OCI-LY7 (cell line): Measurements from ENCODE around the gene WDTC1. TPM values are rescaled to one million over a fixed set of nuclear protein-coding genes. Genes with fewer than 3 reads are reported as not detected.
"Not testable (repeated sequence)": the region's sequence is repeated elsewhere in the genome, so short reads cannot be mapped to it uniquely, and the experiment has no call there.

Experiments used
- BruUV-seq: library from RNA; stranded (reverse); fragments of 400-500 nt; replicated peaks from 2 replicates; lab custom pipeline; 2021; lab: Mats Ljungman, UMichigan
- CTCF ChIA-PET: fragments of 300-600 bp; sonication (Branson Sonifier 250); formaldehyde crosslinking; loops from one replicate; lab custom pipeline; 2022; ENCODE audit warnings: antibody characterized with exemption; ENCODE audit not compliant: unreplicated experiment; lab: Charles Lee
- POLR2A ChIA-PET: fragments of 300-600 bp; sonication (Branson Sonifier 250); formaldehyde crosslinking; loops from one replicate; lab custom pipeline; 2022; ENCODE audit warnings: antibody characterized with exemption; lab: Charles Lee
- DNase-seq: peaks from one replicate; pipeline ENCODE4 v3.0.0-alpha.2; 2015; ENCODE audit warnings: low spot score
- H2AFZ ChIP-seq: fragments of 200-600 bp; sonication (generic), shearing (Covaris generic); 2 replicates; pipeline ENCODE4 v1.6.1; 2014; ENCODE audit warnings: mild to moderate bottlenecking, antibody characterized with exemption, low read length, moderate library complexity
- H3K27ac ChIP-seq: fragments of 200-600 bp; sonication (generic); 2 replicates; pipeline ENCODE4 v1.5.1; 2014; ENCODE audit warnings: mixed run types, low read depth, mild to moderate bottlenecking, moderate library complexity, low read length, inconsistent platforms; ENCODE audit not compliant: poor library complexity, severe bottlenecking
- H3K36me3 ChIP-seq: fragments of 200-600 bp; sonication (generic); 2 replicates; pipeline ENCODE4 v1.6.1; 2014; ENCODE audit warnings: mild to moderate bottlenecking, antibody characterized with exemption, low read length, moderate library complexity, mixed read lengths; ENCODE audit not compliant: insufficient read depth
- H3K4me1 ChIP-seq: fragments of 200-600 bp; sonication (generic); 2 replicates; pipeline ENCODE4 v1.5.1; 2014; ENCODE audit warnings: mild to moderate bottlenecking, low read length; ENCODE audit not compliant: insufficient read depth, poor library complexity, severe bottlenecking
- H3K4me2 ChIP-seq: fragments of 200-600 bp; sonication (generic); 2 replicates; pipeline ENCODE4 v1.6.1; 2014; ENCODE audit warnings: mild to moderate bottlenecking, low read length
- H3K4me3 ChIP-seq: fragments of 200-600 bp; sonication (generic); 2 replicates; pipeline ENCODE4 v1.5.1; 2014; ENCODE audit warnings: mild to moderate bottlenecking, low read depth, low read length; ENCODE audit not compliant: poor library complexity, severe bottlenecking
- H3K79me2 ChIP-seq: fragments of 200-600 bp; sonication (generic); 2 replicates; pipeline ENCODE4 v1.6.1; 2016; ENCODE audit warnings: low read depth, mild to moderate bottlenecking, low read length, moderate library complexity, mixed read lengths; ENCODE audit not compliant: insufficient read depth
- H3K9me2 ChIP-seq: fragments of 200-600 bp; sonication (generic); 2 replicates; pipeline ENCODE4 v1.6.1; 2016; ENCODE audit warnings: mild to moderate bottlenecking, low read length, mixed read lengths; ENCODE audit not compliant: insufficient read depth
- H3K9me3 ChIP-seq: fragments of 200-600 bp; sonication (generic); 2 replicates; pipeline ENCODE4 v1.6.1; 2014; ENCODE audit warnings: mild to moderate bottlenecking, mixed run types, low read length, mixed read lengths
- H4K20me1 ChIP-seq: fragments of 200-600 bp; sonication (generic); 2 replicates; pipeline ENCODE4 v1.6.1; 2014; ENCODE audit warnings: mild to moderate bottlenecking, antibody characterized with exemption, low read length, moderate library complexity, mixed read lengths; ENCODE audit not compliant: insufficient read depth
- CTCF ChIP-seq: fragments of 200-600 bp; sonication (generic); conservative IDR thresholded peaks from 2 replicates; pipeline ENCODE4 v1.5.1; 2014; ENCODE audit warnings: mild to moderate bottlenecking, antibody characterized with exemption, low read length, moderate library complexity, mixed read lengths
- EZH2phosphoT487 ChIP-seq: fragments of 200-600 bp; sonication (generic); IDR thresholded peaks from 2 replicates; pipeline ENCODE4 v1.6.1; 2018; ENCODE audit warnings: low read depth, borderline replicate concordance, mild to moderate bottlenecking, mixed run types, antibody characterized with exemption, low read length, moderate library complexity, mixed read lengths
- intact Hi-C: fragments of 100-400 bp; cut with micrococcal nuclease; formaldehyde crosslinking; loops from one replicate; pipeline ENCODE4 v1.10.0; 2022; ENCODE audit not compliant: unreplicated experiment
- total RNA-seq, 2 experiments: library from RNA; depleted of rRNA in 1 of 2; stranded (reverse); fragments of >200 nt in 1 of 2; shearing (Covaris generic) in 1 of 2; gene quantifications; 2 replicates each; pipeline ENCODE4 v1.2.3, GENCODE V29; 2014 to 2022

Gene WDTC1
- total RNA-seq, 2 experiments from 2014 or later = 18.2 to 27.8 TPM

- ChIA-PET CTCF (no interaction called here), POLR2A (no interaction called here)
- no peaks in the 10 kb centered on the region for H3K79me2 ChIP-seq
- no peaks in the 10 kb centered on the region for H4K20me1 ChIP-seq
- H3K36me3 ChIP-seq = no peaks in the 10 kb centered on the region
- no peak overlapping the region for H3K4me3 ChIP-seq
- H3K27ac ChIP-seq = no peak overlapping the region
- TF ChIP-seq CTCF (no peak), EZH2phosphoT487 (no peak)
- no peak overlapping the region for H3K4me2 ChIP-seq
- DNase-seq = no peak
- no peaks in the 10 kb centered on the region for H3K9me3 ChIP-seq
- H3K4me1 ChIP-seq = peaks cover 3% of the 10 kb centered on the region
- BruUV-seq = no TSS peak
- no peaks in the 10 kb centered on the region for H3K9me2 ChIP-seq
- no peak overlapping the region for H2AFZ ChIP-seq
- intact Hi-C loops = no loop called here
Measured at GRCh38 chr1:27218736-27219135, 15.7 kb upstream of the WDTC1 start.

GRCh38 chr1:27220096-27220495 is 14.3 kb upstream of the WDTC1 start:
- ChIA-PET CTCF (no interaction called here), POLR2A (interaction anchor here (1.4 kb wide), 1 partner anchor 9 kb away, joined by 3 read pairs; no protein-coding TSS in a partner anchor)

GRCh38 chr1:27220702-27221497 is 13.5 kb upstream of the WDTC1 start:
- BruUV-seq, H3K36me3 ChIP-seq, H3K4me1 ChIP-seq, H3K79me2 ChIP-seq, intact Hi-C loops, CTCF ChIA-PET, H3K4me2 ChIP-seq, H3K4me3 ChIP-seq, H4K20me1 ChIP-seq, H3K27ac ChIP-seq, DNase-seq, H2AFZ ChIP-seq, H3K9me2 ChIP-seq, H3K9me3 ChIP-seq: not testable (repeated sequence)
- POLR2A ChIA-PET = interaction anchor here (0.6 to 1.4 kb wide), 2 partner anchors 10 to 14 kb away, joined by 3 read pairs; no protein-coding TSS in a partner anchor

More at GRCh38 chr1:27220096-27220495, 14.3 kb upstream of the WDTC1 start:
- intact Hi-C loops = no loop called here
- Histone ChIP-seq H3K4me2 (no peak overlapping the region), H3K4me1 (no peaks in the 10 kb centered on the region), H3K9me2 (no peaks in the 10 kb centered on the region), H3K4me3 (no peak overlapping the region), H3K9me3 (no peaks in the 10 kb centered on the region), H3K27ac (no peak overlapping the region), H3K79me2 (no peaks in the 10 kb centered on the region), H2AFZ (no peak overlapping the region), H4K20me1 (no peaks in the 10 kb centered on the region), H3K36me3 (no peaks in the 10 kb centered on the region)
- no TSS peak for BruUV-seq
- TF ChIP-seq EZH2phosphoT487 = no peak
- no peak for TF ChIP-seq CTCF
- no peak for DNase-seq
